ENCODE data around the gene PCSK1.
"Not testable (repeated sequence)": the region's sequence is repeated elsewhere in the genome, so short reads cannot be mapped to it uniquely, and the experiment has no call there.

PCSK1 gene

GRCh38 chr5:96367337-96367736 lies 65.7 kb downstream of the PCSK1 start:
- not testable (repeated sequence) for DNase-seq

- DNase-seq, result no peak
Measured at GRCh38 chr5:96354237-96354636, 78.8 kb downstream of the PCSK1 start.

GRCh38 chr5:96353220-96353619 lies 79.8 kb downstream of the PCSK1 start:
- no peak for DNase-seq

GRCh38 chr5:96350678-96351077 lies 82.4 kb downstream of the PCSK1 start:
- no peak for DNase-seq

GRCh38 chr5:96348536-96348935 lies 84.5 kb downstream of the PCSK1 start:
- no peak for DNase-seq

GRCh38 chr5:96347502-96348292 lies 85.4 kb downstream of the PCSK1 start:
- no peak for DNase-seq

GRCh38 chr5:96344678-96345577 lies 88.1 kb downstream of the PCSK1 start:
- DNase-seq, result no peak

GRCh38 chr5:96343094-96343493 lies 90.0 kb downstream of the PCSK1 start:
- no peak for DNase-seq

- no peak for DNase-seq
Measured at GRCh38 chr5:96342581-96342980, 90.5 kb downstream of the PCSK1 start.

All from activated naive CD4-positive, alpha-beta T cell treated with Interleukin-2 at 50 U/mL for 16 hours (primary cell).